Raji (cell line): Measurements from ENCODE around the gene STK24.

Experiments
- POLR2A ChIP-seq: IDR thresholded peaks from 2 replicates; pipeline ENCODE4 v1.6.1; 2011; ENCODE audit warnings: low read depth, low read length, control low read depth; ENCODE audit not compliant: insufficient read depth

STK24 gene

GRCh38 chr13:98429977-98430736 lies 146.8 kb downstream of the STK24 start:
- TF ChIP-seq POLR2A, result no peak

GRCh38 chr13:98429531-98429930 lies 147.4 kb downstream of the STK24 start:
- TF ChIP-seq POLR2A, result no peak

- no peak for TF ChIP-seq POLR2A
Measured at GRCh38 chr13:98429081-98429480, 147.8 kb downstream of the STK24 start.

GRCh38 chr13:98428256-98428966 lies 148.5 kb downstream of the STK24 start:
- TF ChIP-seq POLR2A, result no peak

DNA sequence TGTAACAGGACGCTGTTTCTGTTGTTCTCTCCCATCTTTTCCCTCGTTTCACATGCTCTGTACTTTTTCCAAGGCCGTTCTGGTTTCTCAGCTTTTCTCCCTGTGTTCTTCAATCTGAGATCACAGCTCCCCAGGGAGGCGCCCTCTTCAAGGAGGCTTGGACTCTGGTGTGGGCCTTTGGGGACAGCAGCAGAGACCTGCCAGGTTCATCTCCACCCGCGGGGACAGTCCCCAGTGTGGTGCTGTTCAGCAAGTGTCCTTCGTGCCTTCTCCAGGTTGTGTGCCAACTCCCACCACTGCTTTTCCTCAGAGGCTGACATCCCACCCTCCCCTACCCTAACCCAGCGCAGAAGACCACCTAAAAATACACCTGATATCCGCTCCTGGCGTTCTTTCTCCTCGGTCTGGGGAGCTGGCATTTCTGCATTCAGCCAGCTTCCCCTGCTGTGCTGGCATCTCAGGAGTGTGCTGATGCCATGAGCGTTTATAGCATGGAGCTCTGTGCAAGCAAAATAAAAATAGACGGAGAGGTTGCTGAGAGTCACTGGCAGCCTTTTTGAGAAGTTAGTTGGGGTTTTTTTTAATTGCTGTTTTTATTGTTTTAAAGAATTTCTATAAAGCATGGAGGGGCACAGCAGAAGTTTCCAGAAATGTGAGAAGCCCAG lies 149.4 kb downstream of the STK24 start:
- TF ChIP-seq POLR2A, result no peak

- TF ChIP-seq POLR2A, result no peak
Measured at GRCh38 chr13:98423417-98423816, 153.5 kb downstream of the STK24 start.

DNA sequence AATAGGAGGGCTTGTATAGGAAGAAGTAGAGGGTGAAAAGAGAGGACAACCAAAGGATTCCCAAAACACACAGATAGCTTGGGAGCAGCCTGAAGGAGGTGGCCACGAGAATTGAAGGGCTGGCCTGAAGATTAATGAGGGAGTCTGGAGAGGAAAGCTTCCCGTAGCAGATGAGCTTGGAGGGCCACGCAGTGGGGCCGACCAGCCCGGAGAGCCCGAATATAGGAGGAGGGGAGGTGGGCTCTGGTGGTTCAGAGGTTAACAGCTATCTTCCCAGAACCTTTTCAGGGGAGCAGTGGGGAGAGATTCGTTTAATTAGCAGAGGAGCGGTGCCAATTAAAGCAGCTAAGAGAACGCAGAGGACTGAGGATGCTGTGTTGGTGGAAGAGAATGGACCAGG lies 154.9 kb downstream of the STK24 start:
- TF ChIP-seq POLR2A, result no peak

DNA sequence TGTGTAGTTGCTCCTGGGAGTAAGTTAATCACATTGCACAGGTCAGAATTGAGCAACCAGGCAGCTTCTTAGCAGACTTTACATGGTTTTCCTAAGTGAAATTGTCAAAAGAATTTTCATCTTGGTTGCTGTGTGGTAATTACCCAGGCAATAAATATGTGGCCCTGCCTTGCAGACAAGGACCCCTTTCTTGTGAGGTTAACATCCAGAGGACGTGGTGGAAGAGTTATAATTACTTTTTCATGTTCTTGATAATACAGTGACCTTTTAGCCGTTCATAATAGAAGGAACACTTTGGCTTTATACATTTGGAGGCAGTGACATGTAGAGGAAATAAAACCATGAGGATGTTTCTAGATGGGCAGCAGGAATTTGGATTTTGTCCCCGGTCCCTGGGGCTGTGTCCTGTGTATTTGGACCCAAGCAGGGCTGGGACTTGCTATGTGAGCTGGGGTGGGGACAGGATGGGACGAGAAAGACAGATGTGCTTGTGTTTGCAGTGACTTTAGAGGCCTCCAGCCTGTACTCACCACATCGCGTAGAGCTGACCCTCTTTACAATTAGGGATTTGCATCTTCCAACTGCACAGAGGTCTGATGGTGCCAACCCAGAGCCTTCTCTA lies 156.2 kb downstream of the STK24 start:
- no peak for TF ChIP-seq POLR2A

DNA sequence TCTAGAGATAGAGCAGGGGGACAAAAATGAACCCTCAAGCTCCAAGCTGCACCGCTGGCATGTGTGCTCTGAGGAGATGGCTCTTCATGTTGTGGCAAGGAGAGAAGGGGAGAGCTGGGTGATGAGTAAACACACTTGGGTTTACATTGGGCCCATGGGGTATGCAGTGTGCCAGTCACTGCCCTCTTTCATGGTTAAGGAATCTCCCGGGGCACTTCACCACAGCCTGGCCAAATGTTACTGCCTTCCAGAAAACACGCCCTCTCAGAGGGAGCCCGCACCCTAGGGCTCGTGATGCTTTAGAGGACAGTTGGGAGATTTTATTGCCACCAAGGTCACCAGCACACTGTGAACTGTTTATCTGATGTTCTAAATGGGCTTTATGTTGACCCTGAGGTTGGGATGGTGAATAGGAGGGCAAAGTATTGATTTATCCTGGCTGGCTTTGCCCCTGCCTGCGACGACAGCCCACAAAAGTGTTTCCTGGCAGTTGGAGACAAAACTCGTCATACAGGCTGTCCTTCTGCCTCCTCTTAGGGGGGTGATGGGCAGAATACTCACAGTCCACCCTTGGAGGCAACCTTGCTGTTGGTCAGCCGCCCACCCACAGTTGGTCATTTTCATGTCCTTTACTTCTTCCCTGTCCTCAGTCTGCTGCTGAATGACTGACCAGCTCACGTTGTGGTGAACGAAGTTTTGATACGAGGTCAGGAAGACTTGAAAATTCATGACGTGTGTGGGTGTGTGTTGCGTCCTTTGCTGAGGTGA lies 156.9 kb downstream of the STK24 start:
- no peak for TF ChIP-seq POLR2A

- TF ChIP-seq POLR2A, result no peak
Measured at GRCh38 chr13:98416408-98416807, 160.5 kb downstream of the STK24 start.

DNA sequence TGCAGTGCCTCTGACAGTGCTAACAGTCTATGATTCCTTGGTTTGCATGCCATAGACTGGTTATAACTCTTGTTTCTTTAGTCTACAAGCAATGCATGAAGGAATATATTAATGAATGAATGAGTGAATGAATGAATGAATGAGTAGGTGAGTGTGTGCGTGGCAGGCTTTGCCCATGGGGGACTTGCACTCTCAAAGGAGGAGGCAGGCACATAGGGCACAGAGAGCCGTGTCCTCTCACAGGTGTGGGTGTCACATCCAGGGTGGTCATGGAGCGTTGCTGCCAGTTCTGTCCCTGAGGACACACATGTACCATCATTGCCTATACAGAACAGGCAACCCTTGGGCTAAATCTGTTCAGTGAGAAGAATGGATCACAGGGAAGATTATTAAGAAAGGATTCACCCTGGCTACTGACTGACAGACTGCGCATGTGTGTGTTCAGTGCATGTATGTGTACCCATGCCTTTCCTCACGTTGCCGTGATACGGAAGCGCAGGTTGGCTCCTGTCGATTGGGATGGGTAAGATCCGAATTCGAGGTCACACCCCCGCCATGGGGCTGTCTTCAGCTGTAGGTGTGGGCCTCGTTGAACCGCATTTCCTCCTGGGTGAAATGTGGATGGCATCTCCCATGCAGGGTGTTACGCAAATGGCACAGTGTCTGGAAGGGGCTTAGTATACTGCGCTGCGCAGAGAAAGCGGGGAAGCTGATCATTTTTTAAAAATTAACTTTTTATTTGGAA lies 161.4 kb downstream of the STK24 start:
- no peak for TF ChIP-seq POLR2A

GRCh38 chr13:98413796-98414195 lies 163.1 kb downstream of the STK24 start:
- TF ChIP-seq POLR2A, result no peak

- no peak for TF ChIP-seq POLR2A
Measured at GRCh38 chr13:98411617-98412265, 165.2 kb downstream of the STK24 start.

DNA sequence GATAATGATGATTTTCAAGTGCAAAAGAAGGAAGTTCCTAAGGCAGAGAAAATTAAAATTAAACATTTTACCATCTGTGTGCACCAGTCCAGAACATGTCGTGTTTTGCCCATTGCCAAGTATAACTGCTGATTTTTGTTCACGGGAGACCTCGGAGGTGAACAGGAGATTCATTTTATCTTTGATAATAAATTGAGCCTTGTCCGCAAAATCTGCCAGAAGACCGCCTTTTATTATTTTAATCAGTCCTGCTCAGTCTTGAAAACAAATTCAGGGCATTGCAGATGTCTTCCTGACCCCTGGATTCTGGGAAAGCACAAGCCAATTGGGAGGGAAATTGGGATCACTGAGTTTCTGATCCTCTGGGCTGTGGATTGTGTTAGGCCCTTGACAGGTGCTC lies 165.9 kb downstream of the STK24 start:
- no peak for TF ChIP-seq POLR2A
